Adrenal gland (tissue), 5 donors: ENCODE data around the gene ARID2.

Source experiments
- CTCF ChIP-seq, 6 experiments: fragments of 450-650 bp in 4 of 6; fragments of 200-600 bp in 2 of 6; sonication (generic) in 1 of 6; IDR thresholded peaks; 1 replicate in 5 of 6; 2 replicates in 1 of 6; pipeline versions ENCODE4 v1.5.1 to v1.8.0; 2016 to 2021; ENCODE audit warnings: antibody characterized with exemption in 6 of 6, mild to moderate bottlenecking in 2 of 6, moderate library complexity in 1 of 6
- POLR2A ChIP-seq, 2 donors: fragments of 450-650 bp; IDR thresholded peaks; one replicate each; pipeline ENCODE4 v1.6.1; 2017; ENCODE audit warnings: antibody characterized with exemption in 2 of 2, mild to moderate bottlenecking in 2 of 2, moderate library complexity in 1 of 2
- donor health status: DM: no; HTN: no; CAD: no.

GRCh38 chr12:45713078-45713477 is 16.4 kb upstream of the ARID2 start:
- TF ChIP-seq CTCF (IDR thresholded peaks at IDR 0.05) (no peak), POLR2A (IDR thresholded peaks at IDR 0.05) (no peak)
